Measurements from ENCODE around the gene PAK6.

Gene PAK6

DNA sequence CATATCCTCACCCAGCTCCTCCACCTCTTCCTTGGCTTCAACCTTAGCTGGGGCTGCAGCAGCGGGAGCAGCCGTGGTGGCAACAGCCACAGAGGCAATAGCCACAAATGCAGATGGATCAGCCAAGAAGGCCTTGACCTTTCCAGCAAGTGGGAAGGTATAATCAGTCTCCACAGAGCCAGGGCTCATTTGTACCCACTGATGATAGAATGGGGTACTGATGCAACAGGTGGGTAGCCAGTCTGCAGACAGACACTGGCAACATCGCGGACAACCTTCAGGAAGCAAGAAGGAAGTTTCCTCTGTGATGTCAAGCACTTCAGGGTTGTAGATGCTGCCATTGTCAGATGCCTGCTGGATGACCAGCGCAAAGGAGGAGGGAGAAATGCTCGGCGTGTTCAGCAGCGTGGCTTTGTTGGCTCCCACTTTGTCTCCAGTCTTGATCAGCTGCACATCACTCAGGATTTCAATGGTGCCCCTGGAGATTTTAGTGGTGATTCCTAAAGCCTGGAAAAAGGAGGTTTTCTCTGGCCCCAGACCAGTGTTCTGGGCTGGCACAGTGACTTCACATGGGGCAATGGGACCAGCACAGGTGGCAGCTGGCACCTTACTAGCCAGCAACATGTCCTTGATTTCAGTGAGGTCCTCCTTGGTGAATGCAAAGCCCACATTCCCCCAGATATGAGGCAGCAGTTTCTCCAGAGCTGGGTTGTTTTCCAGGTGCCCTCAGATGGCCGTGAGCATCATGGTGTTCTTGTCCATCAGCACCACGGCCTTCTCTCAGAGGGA is 73.7 kb downstream of the PAK6 start:
- no peak for DNase-seq

GRCh38 chr15:40313531-40314398 is 74.9 kb downstream of the PAK6 start:
- peak; percentile 93 for DNase-seq

GRCh38 chr15:40314723-40315276 is 75.9 kb downstream of the PAK6 start:
- DNase-seq: no peak

GRCh38 chr15:40316931-40317330 is 78.1 kb downstream of the PAK6 start:
- DNase-seq: peak; percentile 30

- DNase-seq: no peak
Observed at GRCh38 chr15:40317580-40317979, 78.7 kb downstream of the PAK6 start.

GRCh38 chr15:40320409-40320808 is 81.5 kb downstream of the PAK6 start:
- no peak for DNase-seq

DNA sequence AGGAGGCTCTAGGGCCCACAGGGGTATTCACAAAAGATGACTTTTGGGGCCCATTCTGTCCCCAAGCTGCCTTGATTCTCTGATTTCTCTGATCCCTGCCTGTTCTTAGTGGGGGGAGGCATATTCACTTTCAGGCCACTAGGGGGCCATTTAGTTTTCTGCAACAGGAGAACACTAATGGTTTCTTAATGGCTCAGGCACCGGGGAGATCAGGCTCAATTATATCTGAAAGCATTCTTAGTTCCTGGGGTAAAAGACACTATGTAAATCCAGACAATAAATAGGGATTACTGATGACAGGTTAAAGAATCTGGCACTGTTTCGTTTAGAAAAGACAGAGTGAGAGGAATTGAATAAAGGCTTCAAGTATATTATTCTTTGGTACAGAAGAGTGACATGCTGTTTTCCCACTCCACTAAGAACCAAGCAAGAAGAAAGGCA is 82.1 kb downstream of the PAK6 start:
- peak; percentile 79 for DNase-seq

GRCh38 chr15:40322531-40323238 is 83.8 kb downstream of the PAK6 start:
- peak; percentile 21 for DNase-seq

DNA sequence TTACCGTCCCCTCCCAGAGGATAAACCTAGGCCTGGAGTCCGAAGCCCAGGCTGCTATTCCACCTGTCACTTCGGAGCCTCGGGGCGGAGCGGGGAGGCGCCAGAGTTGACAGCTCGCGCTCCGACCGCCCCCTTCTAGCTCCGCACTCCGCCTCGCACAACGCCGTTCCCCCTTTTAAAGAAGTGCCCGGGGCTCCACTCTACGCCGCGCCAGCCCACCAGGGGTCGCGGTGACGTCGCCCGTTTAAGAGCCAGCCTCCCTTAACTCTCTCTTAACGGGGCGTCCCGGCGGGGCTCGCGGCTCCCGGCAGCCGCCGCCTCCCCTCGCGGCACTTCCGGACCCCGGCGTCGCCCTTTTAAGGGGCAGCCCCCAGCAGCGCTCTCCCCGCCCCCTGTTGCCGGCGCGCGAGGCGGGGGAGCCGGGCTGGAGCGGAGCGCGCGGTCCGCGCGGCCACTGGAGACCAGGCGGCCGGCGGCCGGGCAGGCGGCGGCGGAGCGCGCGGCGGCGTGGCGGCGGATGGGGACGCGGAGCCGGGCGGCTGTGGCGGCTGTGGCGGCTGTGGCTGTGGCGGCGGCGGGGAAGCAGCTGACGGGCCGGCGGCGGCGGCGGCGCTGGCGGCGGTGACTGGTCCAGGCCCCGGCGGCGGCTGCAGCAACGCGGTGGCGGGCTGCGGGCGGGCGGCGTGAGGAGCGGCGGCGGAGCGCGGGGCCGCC is 84.5 kb downstream of the PAK6 start, which contains the start of gene INAFM2:
TSS of gene INAFM2 (plus strand) at position 454 of the 714 bp plus-strand sequence. CDS start 364 bp downstream, outside the sequence.
- DNase-seq: peak; percentile 97

DNA sequence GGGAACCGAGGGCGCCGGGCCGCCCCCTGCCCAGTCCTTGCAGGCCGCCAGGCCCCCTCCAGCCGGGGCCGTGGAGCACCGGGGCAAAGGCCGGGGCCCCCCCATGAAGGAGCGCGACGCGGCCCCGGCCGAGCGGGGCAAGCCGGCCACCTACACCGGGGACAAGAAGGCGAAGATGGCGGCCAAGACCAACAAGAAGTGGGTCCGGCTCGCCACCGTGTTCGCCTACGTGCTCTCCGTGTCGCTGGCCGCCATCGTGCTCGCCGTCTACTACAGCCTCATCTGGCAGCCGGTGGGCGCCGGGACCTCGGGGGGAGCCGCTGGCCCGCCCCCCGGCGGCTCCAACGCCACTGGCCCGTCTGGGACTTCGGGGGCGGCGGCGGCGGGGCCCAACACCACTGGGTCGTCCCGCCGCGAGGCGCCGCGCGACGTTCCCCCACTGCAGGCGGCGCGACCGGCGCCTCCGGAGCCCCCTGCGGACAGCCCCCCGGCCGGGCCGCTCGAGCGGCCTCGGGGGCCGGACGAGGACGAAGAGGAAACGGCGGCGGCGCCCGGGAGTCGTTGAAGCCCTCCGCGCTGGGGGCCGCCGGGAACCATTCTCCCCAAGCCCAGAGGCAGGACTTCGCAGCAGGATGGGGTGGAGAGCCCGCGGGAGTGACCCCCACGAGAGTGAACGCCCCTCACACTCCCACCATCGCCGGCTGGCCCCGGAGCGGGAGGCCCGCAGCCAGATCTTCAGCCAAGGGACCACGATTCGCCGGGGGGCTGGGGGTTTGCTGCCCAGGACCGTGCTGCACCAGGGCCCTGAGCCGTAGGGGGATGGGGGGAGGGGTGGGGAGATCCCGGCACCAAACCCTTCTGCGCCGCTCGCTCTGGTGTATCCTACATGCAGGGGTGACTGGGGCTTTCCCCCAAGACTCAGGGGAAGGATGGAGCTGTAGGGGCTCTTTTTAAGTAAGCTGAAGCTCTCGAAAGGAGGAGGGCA is 85.4 kb downstream of the PAK6 start:
- DNase-seq: peak; percentile 14

- DNase-seq: no peak
Observed at GRCh38 chr15:40325188-40325587, 86.3 kb downstream of the PAK6 start.

DNA sequence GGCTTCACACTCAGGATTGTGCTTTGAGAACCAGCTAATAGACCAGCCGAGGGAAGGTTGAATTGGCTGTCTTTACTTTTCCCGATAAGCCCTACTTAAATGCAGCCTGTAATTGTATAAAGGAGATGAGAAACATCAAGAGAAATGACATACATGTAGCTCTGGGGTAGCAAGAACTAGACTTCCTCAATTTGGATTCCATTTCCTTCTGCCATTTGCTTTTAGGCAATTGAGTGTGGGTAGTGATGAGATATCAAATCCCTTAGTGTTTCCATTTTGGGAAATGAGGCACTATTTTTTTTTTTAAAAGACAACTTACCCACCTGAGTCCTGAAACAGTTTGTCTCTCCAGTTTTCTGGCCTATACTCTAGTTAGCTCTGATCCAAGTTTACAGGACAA is 86.8 kb downstream of the PAK6 start:
- DNase-seq: no peak

Measured in NCI-H2171 treated with DMSO at 0.1 percent for 48 hours (cell line).